Neural crest cell (in vitro differentiated cells): ENCODE results near the gene ZMIZ1. TPM values are rescaled to one million over a fixed set of nuclear protein-coding genes. Genes with fewer than 3 reads are reported as not detected.

Source experiments
- DNase-seq: peaks from one replicate; pipeline ENCODE4 v3.0.0; 2021; ENCODE audit warnings: low read depth, mixed read lengths, low spot score
- H3K27ac Mint-ChIP-seq: one replicate; pipeline ENCODE4 v1.8.0; 2021; ENCODE audit warnings: mild to moderate bottlenecking, mixed read lengths; ENCODE audit not compliant: unreplicated experiment
- H3K27me3 Mint-ChIP-seq: 2 replicates; pipeline ENCODE4 v1.8.0; 2021; ENCODE audit warnings: low read depth, mild to moderate bottlenecking, mixed read lengths
- H3K36me3 Mint-ChIP-seq: 2 replicates; pipeline ENCODE4 v1.8.0; 2021; ENCODE audit warnings: low read depth, mild to moderate bottlenecking, mixed read lengths
- H3K4me1 Mint-ChIP-seq: 2 replicates; pipeline ENCODE4 v1.8.0; 2021; ENCODE audit warnings: mixed read lengths
- H3K4me3 Mint-ChIP-seq: one replicate; pipeline ENCODE4 v1.8.0; 2021; ENCODE audit warnings: mild to moderate bottlenecking, mixed read lengths
- H3K9me3 Mint-ChIP-seq: 2 replicates; pipeline ENCODE4 v1.8.0; 2021; ENCODE audit warnings: mixed read lengths
- long read RNA-seq: library from polyadenylated mRNA; unstranded; transcript quantifications from one replicate; pipeline ENCODE4 v2.0.0, GENCODE V29; 2020
- total RNA-seq: library from RNA; stranded (reverse); gene quantifications from 2 replicates; pipeline ENCODE4 v1.2.1, GENCODE V29; 2021
- TF ChIP-seq, protein P1 (sequence below): fragments of 200-600 bp; sonication (generic); conservative IDR thresholded peaks from 2 replicates; pipeline ENCODE4 v1.5.0; 2021; ENCODE audit warnings: antibody characterized with exemption, mild to moderate bottlenecking

Gene ZMIZ1, protein sequence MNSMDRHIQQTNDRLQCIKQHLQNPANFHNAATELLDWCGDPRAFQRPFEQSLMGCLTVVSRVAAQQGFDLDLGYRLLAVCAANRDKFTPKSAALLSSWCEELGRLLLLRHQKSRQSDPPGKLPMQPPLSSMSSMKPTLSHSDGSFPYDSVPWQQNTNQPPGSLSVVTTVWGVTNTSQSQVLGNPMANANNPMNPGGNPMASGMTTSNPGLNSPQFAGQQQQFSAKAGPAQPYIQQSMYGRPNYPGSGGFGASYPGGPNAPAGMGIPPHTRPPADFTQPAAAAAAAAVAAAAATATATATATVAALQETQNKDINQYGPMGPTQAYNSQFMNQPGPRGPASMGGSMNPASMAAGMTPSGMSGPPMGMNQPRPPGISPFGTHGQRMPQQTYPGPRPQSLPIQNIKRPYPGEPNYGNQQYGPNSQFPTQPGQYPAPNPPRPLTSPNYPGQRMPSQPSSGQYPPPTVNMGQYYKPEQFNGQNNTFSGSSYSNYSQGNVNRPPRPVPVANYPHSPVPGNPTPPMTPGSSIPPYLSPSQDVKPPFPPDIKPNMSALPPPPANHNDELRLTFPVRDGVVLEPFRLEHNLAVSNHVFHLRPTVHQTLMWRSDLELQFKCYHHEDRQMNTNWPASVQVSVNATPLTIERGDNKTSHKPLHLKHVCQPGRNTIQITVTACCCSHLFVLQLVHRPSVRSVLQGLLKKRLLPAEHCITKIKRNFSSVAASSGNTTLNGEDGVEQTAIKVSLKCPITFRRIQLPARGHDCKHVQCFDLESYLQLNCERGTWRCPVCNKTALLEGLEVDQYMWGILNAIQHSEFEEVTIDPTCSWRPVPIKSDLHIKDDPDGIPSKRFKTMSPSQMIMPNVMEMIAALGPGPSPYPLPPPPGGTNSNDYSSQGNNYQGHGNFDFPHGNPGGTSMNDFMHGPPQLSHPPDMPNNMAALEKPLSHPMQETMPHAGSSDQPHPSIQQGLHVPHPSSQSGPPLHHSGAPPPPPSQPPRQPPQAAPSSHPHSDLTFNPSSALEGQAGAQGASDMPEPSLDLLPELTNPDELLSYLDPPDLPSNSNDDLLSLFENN
- total RNA-seq: 87.1 and 92.0 TPM in 2 replicates
- long read RNA-seq, partial matches to known transcripts: 0 of 17 reads
- long read RNA-seq, other reads (novel, unspliced or antisense): 17 of 17 reads

DNA sequence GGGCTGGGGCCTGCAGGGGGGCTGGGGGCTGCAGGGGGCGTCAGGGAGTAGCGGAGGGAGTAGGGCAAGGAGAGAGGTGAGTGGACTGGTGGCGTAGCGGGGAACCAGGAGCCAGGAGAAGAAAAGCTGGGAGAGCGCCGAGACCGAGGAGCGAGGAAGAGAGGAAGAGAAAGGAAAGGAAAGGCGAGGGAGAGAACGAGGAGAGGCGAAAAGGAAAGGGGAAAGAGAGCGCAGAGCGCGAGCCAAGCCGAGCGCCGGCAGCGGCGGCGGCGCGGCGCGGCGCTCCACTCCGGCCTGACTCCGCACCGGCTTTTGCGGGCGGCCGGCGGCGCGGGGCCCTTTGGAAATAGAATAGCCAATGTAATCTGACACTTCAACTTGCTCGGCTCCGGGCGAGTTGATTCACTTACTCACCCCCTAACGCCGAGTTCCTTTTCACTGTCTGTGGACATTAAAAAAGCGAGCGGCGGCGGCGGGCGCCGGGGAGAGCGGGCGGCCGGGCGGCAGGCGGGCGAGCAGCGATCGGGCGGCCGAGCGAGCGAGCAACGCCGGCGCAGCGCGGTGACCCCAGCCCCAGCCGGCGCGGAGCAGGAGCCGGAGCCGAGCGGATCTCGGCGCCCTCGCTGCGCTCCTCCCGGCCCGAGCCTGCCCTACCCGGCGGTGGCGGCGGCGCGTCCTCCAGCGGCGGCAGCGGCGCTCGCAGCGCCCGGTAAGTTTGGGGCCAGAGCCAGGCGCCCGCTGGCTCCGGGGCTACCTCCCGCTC lies at the start of gene ZMIZ1:
Gene ZMIZ1 (plus strand): TSS at position 405 of the 763 bp plus-strand sequence. CDS start 132,667 bp downstream, outside the sequence.
- no peaks in the 10 kb centered on the region for H3K36me3 Mint-ChIP-seq
- no peaks in the 10 kb centered on the region for H3K9me3 Mint-ChIP-seq
- peak within 1 kb of the TSS; percentile 93 for H3K27ac Mint-ChIP-seq
- TF ChIP-seq, protein P1, sequence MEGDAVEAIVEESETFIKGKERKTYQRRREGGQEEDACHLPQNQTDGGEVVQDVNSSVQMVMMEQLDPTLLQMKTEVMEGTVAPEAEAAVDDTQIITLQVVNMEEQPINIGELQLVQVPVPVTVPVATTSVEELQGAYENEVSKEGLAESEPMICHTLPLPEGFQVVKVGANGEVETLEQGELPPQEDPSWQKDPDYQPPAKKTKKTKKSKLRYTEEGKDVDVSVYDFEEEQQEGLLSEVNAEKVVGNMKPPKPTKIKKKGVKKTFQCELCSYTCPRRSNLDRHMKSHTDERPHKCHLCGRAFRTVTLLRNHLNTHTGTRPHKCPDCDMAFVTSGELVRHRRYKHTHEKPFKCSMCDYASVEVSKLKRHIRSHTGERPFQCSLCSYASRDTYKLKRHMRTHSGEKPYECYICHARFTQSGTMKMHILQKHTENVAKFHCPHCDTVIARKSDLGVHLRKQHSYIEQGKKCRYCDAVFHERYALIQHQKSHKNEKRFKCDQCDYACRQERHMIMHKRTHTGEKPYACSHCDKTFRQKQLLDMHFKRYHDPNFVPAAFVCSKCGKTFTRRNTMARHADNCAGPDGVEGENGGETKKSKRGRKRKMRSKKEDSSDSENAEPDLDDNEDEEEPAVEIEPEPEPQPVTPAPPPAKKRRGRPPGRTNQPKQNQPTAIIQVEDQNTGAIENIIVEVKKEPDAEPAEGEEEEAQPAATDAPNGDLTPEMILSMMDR: peak; percentile 37
- H3K27me3 Mint-ChIP-seq: peaks cover 5% of the 10 kb centered on the region
- peak within 1 kb of the TSS; percentile 98 for H3K4me3 Mint-ChIP-seq
- H3K4me1 Mint-ChIP-seq: peaks cover 52% of the 10 kb centered on the region
- peak; percentile 78 for DNase-seq

DNA sequence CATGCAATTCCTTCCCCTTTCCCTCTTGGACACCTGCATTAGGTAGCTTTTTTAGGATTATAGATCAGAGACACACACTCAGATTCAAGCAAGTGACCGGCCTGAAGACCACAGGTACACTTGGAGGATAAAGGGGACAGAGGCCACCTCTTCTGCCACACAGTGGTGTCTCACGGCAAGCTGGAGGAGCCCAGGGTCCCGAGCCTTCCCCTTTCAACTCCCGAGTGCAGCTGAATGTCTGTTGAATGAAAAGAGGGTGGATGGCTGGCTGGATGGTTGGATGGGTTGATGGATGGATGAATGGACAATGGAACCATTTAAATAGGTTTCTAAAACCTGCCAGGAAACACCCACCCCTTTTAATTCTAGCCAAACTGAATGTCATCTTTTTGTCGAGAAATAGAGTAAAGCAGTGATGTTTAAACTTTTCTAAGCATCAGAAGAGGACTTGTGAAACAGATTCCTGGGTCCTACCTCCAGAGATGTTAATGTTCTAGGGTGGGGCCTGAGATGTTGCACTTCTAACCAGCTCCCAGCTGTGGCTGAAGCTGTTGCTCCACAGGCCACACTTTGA lies 49.2 kb upstream of the ZMIZ1 start:
- H3K36me3 Mint-ChIP-seq: no peaks in the 10 kb centered on the region
- no peak overlapping the region for H3K4me3 Mint-ChIP-seq
- TF ChIP-seq, protein P1: no peak
- H3K27me3 Mint-ChIP-seq: no peaks in the 10 kb centered on the region
- no peak overlapping the region for H3K27ac Mint-ChIP-seq
- peaks cover 37% of the 10 kb centered on the region for H3K4me1 Mint-ChIP-seq
- no peak for DNase-seq
- no peaks in the 10 kb centered on the region for H3K9me3 Mint-ChIP-seq

DNA sequence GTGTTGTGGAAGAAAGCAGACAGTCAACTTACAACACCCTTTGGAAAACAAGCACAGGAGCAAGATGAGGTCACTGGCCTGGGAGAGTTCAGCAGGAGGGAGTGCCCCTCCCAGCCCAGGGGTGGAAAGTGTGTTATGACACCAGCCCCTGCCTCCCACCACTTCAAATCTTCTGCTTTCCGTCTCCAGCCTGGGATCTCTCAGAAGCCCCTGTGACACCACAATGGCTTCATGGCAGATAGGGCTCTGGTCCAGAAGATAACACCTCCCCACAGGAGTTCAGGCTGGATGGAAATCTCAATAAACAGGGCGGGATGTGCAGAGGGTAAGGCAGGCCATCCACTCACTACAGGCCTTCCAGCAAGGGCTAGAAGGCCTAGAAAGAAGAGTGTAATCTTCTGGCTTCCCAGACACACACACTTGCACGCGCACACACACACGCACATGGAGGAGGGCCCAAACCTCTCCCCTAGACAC lies 48.7 kb upstream of the ZMIZ1 start:
- peaks cover 35% of the 10 kb centered on the region for H3K4me1 Mint-ChIP-seq
- no peak overlapping the region for H3K27ac Mint-ChIP-seq
- no peak for DNase-seq
- H3K9me3 Mint-ChIP-seq: no peaks in the 10 kb centered on the region
- H3K4me3 Mint-ChIP-seq: no peak overlapping the region
- TF ChIP-seq, protein P1: no peak
- no peaks in the 10 kb centered on the region for H3K36me3 Mint-ChIP-seq
- no peaks in the 10 kb centered on the region for H3K27me3 Mint-ChIP-seq

DNA sequence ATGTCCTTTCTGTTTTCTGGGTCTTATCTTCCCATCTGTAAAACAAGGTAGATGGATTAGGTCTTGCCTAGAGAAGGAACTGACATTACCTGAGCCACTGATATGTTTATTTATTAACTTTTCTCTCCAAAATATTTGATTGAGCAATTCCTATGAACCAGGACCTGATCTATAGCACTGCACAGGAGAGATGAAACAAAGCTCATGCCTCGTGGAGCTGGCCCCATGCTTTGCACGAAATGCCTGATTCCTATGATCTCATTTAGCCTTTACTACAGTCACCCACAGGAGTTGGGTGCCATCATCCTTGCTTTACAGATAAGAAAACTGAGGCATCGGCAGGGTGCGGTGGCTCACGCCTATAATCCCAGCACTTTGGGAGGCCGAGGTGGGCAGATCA lies 48.2 kb upstream of the ZMIZ1 start:
- Mint-ChIP-seq H3K9me3 (no peaks in the 10 kb centered on the region), H3K27me3 (no peaks in the 10 kb centered on the region), H3K27ac (no peak overlapping the region), H3K4me1 (peaks cover 39% of the 10 kb centered on the region), H3K4me3 (no peak overlapping the region), H3K36me3 (no peaks in the 10 kb centered on the region)
- no peak for DNase-seq
- TF ChIP-seq, protein P1: no peak
